Esophagus muscularis mucosa (tissue), 4 donors: ENCODE measurements around the gene TRIM59. TPM values are rescaled to one million over a fixed set of nuclear protein-coding genes. Genes with fewer than 3 reads are reported as not detected.

Experiments
- DNase-seq: peaks from one replicate; pipeline ENCODE4 v3.0.0-alpha.2; 2017; ENCODE audit errors: extremely low spot score
- H3K27ac ChIP-seq, 4 donors: fragments of 200-600 bp; sonication (generic); replicated peaks in 1 of 4; 1 replicate in 3 of 4; 2 replicates in 1 of 4; pipeline ENCODE4 v1.5.1; 2016 to 2019; ENCODE audit warnings: mild to moderate bottlenecking in 1 of 4
- H3K27me3 ChIP-seq, 4 donors: fragments of 200-600 bp; sonication (generic); one replicate each; pipeline versions ENCODE4 v1.5.1 to v1.6.0; 2016 to 2019
- H3K36me3 ChIP-seq, 4 donors: fragments of 200-600 bp; sonication (generic); one replicate each; pipeline ENCODE4 v1.5.1; 2016 to 2019
- H3K4me1 ChIP-seq, 4 donors: fragments of 200-600 bp; sonication (generic); one replicate each; pipeline ENCODE4 v1.5.1; 2016 to 2019
- H3K4me3 ChIP-seq, 4 donors: fragments of 200-600 bp; sonication (generic); 1 replicate in 2 of 4; 2 replicates in 2 of 4; pipeline ENCODE4 v1.5.1; 2016 to 2019; ENCODE audit warnings: mild to moderate bottlenecking in 4 of 4, moderate library complexity in 1 of 4
- H3K9me3 ChIP-seq, 4 donors: fragments of 200-600 bp; sonication (generic); 1 replicate in 3 of 4; 2 replicates in 1 of 4; pipeline ENCODE4 v1.5.1; 2016 to 2019
- EP300 ChIP-seq: sonication (generic); formaldehyde crosslinking; IDR thresholded peaks from one replicate; pipeline ENCODE4 v1.6.1; 2017; ENCODE audit warnings: antibody characterized with exemption
- POLR2A ChIP-seq: fragments of 450-650 bp; IDR thresholded peaks from one replicate; pipeline ENCODE4 v1.6.1; 2017; ENCODE audit warnings: antibody characterized with exemption, moderate library complexity, mild to moderate bottlenecking, low read depth
- POLR2AphosphoS5 ChIP-seq, 2 donors: sonication (generic); formaldehyde crosslinking; IDR thresholded peaks; one replicate each; pipeline ENCODE4 v1.6.1; 2017; ENCODE audit warnings: antibody characterized with exemption in 2 of 2
- WGBS: methylation state at CpG from one replicate; pipeline ENCODE4 v1.1.5; 2018; 5-methylcytosine and 5-hydroxymethylcytosine counted together
- intact Hi-C: fragments of 100-400 bp; cut with DNase I; formaldehyde crosslinking; loops from one replicate; pipeline ENCODE4 v1.15.1; 2023
- total RNA-seq, 4 donors: library from RNA; depleted of rRNA; stranded (reverse); fragments of >200 nt; gene quantifications; one replicate each; pipeline versions ENCODE4 v1.1.0 to v1.2.1, GENCODE V29; 2016
- TF ChIP-seq, protein P1 (sequence below), 3 experiments: fragments of 200-600 bp in 2 of 3; fragments of 450-650 bp in 1 of 3; sonication (generic) in 2 of 3; IDR thresholded peaks; one replicate each; pipeline ENCODE4 v1.5.1; 2017 to 2019; ENCODE audit warnings: antibody characterized with exemption in 3 of 3, mild to moderate bottlenecking in 2 of 3, moderate library complexity in 1 of 3

TRIM59 gene
- total RNA-seq, 4 donors from 2014 or later: 1.3 to 3.8 (median 1.9) TPM

- Histone ChIP-seq H3K27ac (no peak overlapping the region), H3K4me1 (no peaks in the 10 kb centered on the region), H3K27me3 (no peaks in the 10 kb centered on the region), H3K4me3 (no peak overlapping the region), H3K9me3 (no peaks in the 10 kb centered on the region), H3K36me3 (peaks cover 3 to 24% (median 18%) of the 10 kb centered on the region in 4 donors)
- intact Hi-C loops: no loop called here
- TF ChIP-seq, protein P1, sequence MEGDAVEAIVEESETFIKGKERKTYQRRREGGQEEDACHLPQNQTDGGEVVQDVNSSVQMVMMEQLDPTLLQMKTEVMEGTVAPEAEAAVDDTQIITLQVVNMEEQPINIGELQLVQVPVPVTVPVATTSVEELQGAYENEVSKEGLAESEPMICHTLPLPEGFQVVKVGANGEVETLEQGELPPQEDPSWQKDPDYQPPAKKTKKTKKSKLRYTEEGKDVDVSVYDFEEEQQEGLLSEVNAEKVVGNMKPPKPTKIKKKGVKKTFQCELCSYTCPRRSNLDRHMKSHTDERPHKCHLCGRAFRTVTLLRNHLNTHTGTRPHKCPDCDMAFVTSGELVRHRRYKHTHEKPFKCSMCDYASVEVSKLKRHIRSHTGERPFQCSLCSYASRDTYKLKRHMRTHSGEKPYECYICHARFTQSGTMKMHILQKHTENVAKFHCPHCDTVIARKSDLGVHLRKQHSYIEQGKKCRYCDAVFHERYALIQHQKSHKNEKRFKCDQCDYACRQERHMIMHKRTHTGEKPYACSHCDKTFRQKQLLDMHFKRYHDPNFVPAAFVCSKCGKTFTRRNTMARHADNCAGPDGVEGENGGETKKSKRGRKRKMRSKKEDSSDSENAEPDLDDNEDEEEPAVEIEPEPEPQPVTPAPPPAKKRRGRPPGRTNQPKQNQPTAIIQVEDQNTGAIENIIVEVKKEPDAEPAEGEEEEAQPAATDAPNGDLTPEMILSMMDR (IDR thresholded peaks at IDR 0.05): no peak
- TF ChIP-seq POLR2A (no peak), EP300 (no peak), POLR2AphosphoS5 (IDR thresholded peaks at IDR 0.05) (no peak)
- no peak for DNase-seq
- 87% methylated on average over 5 of the region's 5 CpGs for WGBS
These were observed 12.5 kb downstream of the TRIM59 start for GRCh38 chr3:160437083-160437455.

- Histone ChIP-seq H3K4me3 (no peak overlapping the region), H3K4me1 (no peaks in the 10 kb centered on the region), H3K27me3 (no peaks in the 10 kb centered on the region), H3K36me3 (peaks cover 14 to 37% (median 24%) of the 10 kb centered on the region in 4 donors), H3K27ac (no peak overlapping the region), H3K9me3 (no peaks in the 10 kb centered on the region)
- TF ChIP-seq POLR2AphosphoS5 (IDR thresholded peaks at IDR 0.05) (no peak), EP300 (no peak), POLR2A (no peak)
- TF ChIP-seq, protein P1 (IDR thresholded peaks at IDR 0.05): no peak
- 96% methylated on average over 1 of the region's 1 CpG for WGBS
- intact Hi-C loops: no loop called here
- DNase-seq: no peak
These were observed 13.8 kb downstream of the TRIM59 start for GRCh38 chr3:160435747-160436146.

- H3K4me1 ChIP-seq: no peaks in the 10 kb centered on the region
- intact Hi-C loops: no loop called here
- no peak overlapping the region for H3K4me3 ChIP-seq
- DNase-seq: no peak
- TF ChIP-seq POLR2AphosphoS5 (IDR thresholded peaks at IDR 0.05) (no peak), POLR2A (no peak), EP300 (no peak)
- TF ChIP-seq, protein P1 (IDR thresholded peaks at IDR 0.05): no peak
- no peaks in the 10 kb centered on the region for H3K27me3 ChIP-seq
- H3K36me3 ChIP-seq: peaks cover 14 to 44% (median 27%) of the 10 kb centered on the region in 4 donors
- H3K9me3 ChIP-seq: no peaks in the 10 kb centered on the region
- WGBS: 93% methylated on average over 2 of the region's 2 CpGs
- no peak overlapping the region for H3K27ac ChIP-seq
These were observed 14.5 kb downstream of the TRIM59 start for GRCh38 chr3:160435095-160435494.

GRCh38 chr3:160434071-160434470 is 15.5 kb downstream of the TRIM59 start:
- 63% methylated on average over 2 of the region's 2 CpGs for WGBS
- Histone ChIP-seq H3K4me1 (no peaks in the 10 kb centered on the region), H3K36me3 (peaks cover 14 to 54% (median 33%) of the 10 kb centered on the region in 4 donors), H3K9me3 (no peaks in the 10 kb centered on the region), H3K27me3 (no peaks in the 10 kb centered on the region), H3K27ac (no peak overlapping the region), H3K4me3 (no peak overlapping the region)
- TF ChIP-seq POLR2AphosphoS5 (IDR thresholded peaks at IDR 0.05) (no peak), POLR2A (no peak), EP300 (no peak)
- TF ChIP-seq, protein P1 (IDR thresholded peaks at IDR 0.05): no peak
- intact Hi-C loops: no loop called here
- DNase-seq: no peak

- Histone ChIP-seq H3K27me3 (no peaks in the 10 kb centered on the region), H3K4me3 (no peak overlapping the region), H3K36me3 (peaks cover 12 to 95% (median 55%) of the 10 kb centered on the region in 4 donors), H3K9me3 (no peaks in the 10 kb centered on the region), H3K27ac (no peak overlapping the region), H3K4me1 (no peaks in the 10 kb centered on the region)
- DNase-seq: no peak
- WGBS: 87% methylated on average over 11 of the region's 11 CpGs
- intact Hi-C loops: no loop called here
- TF ChIP-seq, protein P1 (IDR thresholded peaks at IDR 0.05): no peak
- TF ChIP-seq POLR2A (no peak), EP300 (no peak), POLR2AphosphoS5 (IDR thresholded peaks at IDR 0.05) (no peak)
These were observed 21.7 kb downstream of the TRIM59 start for GRCh38 chr3:160427832-160428424.
